HL-60/S4 (cell line): ENCODE data around the gene PMF1.
"Not testable (repeated sequence)": the region's sequence is repeated elsewhere in the genome, so short reads cannot be mapped to it uniquely, and the experiment has no call there.

Experiments used
- in situ Hi-C: fragments of 300-500 bp; cut with MboI; formaldehyde crosslinking; loops from 2 replicates; pipeline ENCODE4 v1.14.3; 2022; ENCODE audit warnings: low sequenced_read_pairs

The PMF1 gene

GRCh38 chr1:156212833-156213643 lies at the start of gene PMF1:
TSS of gene PMF1 (plus strand) at chr1:156213007. CDS start at chr1:156213016, 9 bp downstream.
- in situ Hi-C loops, result no loop called here

- in situ Hi-C loops, result no loop called here
Observed at GRCh38 chr1:156163712-156164111, 49.1 kb upstream of the PMF1 start.

GRCh38 chr1:156164125-156164831 lies 48.5 kb upstream of the PMF1 start:
- in situ Hi-C loops, result no loop called here

GRCh38 chr1:156165083-156165482 lies 47.7 kb upstream of the PMF1 start:
- in situ Hi-C loops, result no loop called here

- in situ Hi-C loops, result no loop called here
Observed at GRCh38 chr1:156167536-156167935, 45.3 kb upstream of the PMF1 start.

- in situ Hi-C loops, result no loop called here
Observed at GRCh38 chr1:156172696-156173470, 39.9 kb upstream of the PMF1 start.

GRCh38 chr1:156176610-156177210 lies 36.1 kb upstream of the PMF1 start:
- in situ Hi-C loops, result no loop called here

- in situ Hi-C loops, result no loop called here
Observed at GRCh38 chr1:156177919-156178654, 34.7 kb upstream of the PMF1 start.

GRCh38 chr1:156180471-156180870 lies 32.3 kb upstream of the PMF1 start:
- in situ Hi-C loops, result no loop called here

- in situ Hi-C loops, result not testable (repeated sequence)
Observed at GRCh38 chr1:156181391-156181924, 31.3 kb upstream of the PMF1 start.

- in situ Hi-C loops, result not testable (repeated sequence)
Observed at GRCh38 chr1:156182010-156182779, 30.6 kb upstream of the PMF1 start.

GRCh38 chr1:156186347-156187177 lies 26.2 kb upstream of the PMF1 start:
- in situ Hi-C loops, result not testable (repeated sequence)

GRCh38 chr1:156190265-156190664 lies 22.5 kb upstream of the PMF1 start:
- in situ Hi-C loops, result not testable (repeated sequence)

GRCh38 chr1:156191292-156191964 lies 21.4 kb upstream of the PMF1 start:
- in situ Hi-C loops, result no loop called here

GRCh38 chr1:156193208-156193487 lies 19.7 kb upstream of the PMF1 start:
- in situ Hi-C loops, result no loop called here

GRCh38 chr1:156193488-156194299 lies 19.1 kb upstream of the PMF1 start, which contains the start of gene SLC25A44:
TSS of gene SLC25A44 (plus strand) at chr1:156194104. CDS start at chr1:156199848, 5,744 bp downstream.
- in situ Hi-C loops, result no loop called here

- in situ Hi-C loops, result no loop called here
Observed at GRCh38 chr1:156194300-156194652, 18.5 kb upstream of the PMF1 start.
